GM21786 (cell line): Measurements from ENCODE around the gene AP1M1.

Experiments used
- ATAC-seq: cut with Tn5 transposase; IDR thresholded peaks from one replicate; pipeline ENCODE4 v1.9.1; 2021; ENCODE audit not compliant: unreplicated experiment

AP1M1 gene

DNA sequence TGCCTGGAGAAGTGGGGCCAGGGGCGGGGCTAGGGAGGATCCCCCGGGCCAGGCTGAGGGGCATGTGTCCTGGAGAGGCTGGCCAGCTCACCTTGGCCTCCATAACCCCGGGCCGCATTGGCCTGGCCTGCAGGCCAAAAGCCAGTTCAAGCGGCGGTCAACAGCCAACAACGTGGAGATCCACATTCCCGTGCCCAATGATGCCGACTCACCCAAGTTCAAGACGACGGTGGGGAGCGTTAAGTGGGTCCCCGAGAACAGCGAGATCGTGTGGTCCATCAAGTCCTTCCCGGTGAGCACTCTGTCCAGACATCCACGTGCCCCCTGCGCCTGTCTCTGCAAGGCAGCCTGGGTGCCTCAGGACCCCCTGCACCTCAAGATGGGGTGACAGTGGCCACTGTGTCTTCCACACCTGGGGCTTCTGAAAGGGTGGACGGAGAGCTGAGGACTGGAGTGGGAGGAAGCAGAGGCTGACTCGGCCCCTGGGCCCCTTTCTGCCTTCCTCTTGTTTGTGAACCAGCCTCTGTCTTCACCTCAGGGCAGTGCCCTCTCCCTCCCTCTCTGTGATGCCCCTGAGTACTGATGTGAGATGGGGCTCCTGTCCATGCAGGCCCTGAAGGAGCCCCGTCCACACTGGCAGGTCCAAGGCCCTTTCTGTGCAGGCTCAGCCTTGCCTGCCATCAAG lies 31.1 kb downstream of the AP1M1 start:
- no peak for ATAC-seq

- ATAC-seq, result no peak
These were observed 31.6 kb downstream of the AP1M1 start for GRCh38 chr19:16229322-16229641.

GRCh38 chr19:16232127-16232526 lies 34.4 kb downstream of the AP1M1 start:
- ATAC-seq, result no peak

DNA sequence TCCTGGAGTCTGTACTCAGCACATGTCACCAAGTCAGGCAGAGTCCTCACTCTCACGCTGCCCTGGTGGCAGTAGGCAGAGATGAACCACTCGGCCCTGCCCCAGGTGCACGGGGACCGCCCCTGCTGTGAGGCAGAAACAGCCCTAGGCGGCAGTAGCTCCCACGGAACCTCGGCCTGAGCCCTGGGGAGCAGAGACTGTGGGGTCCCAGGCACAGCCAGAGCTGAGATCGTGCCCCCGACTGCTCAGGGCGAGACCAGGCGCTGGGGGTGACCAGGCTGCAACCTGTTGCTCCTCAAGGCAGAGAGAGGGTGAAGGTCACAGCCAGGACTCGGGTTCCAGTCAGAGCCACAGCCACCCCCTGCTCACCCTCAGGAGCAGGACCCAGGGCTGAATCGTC lies 34.9 kb downstream of the AP1M1 start:
- ATAC-seq, result no peak

- ATAC-seq, result no peak
These were observed 35.5 kb downstream of the AP1M1 start for GRCh38 chr19:16233081-16233776.

GRCh38 chr19:16233836-16234551 lies 36.3 kb downstream of the AP1M1 start:
- no peak for ATAC-seq

DNA sequence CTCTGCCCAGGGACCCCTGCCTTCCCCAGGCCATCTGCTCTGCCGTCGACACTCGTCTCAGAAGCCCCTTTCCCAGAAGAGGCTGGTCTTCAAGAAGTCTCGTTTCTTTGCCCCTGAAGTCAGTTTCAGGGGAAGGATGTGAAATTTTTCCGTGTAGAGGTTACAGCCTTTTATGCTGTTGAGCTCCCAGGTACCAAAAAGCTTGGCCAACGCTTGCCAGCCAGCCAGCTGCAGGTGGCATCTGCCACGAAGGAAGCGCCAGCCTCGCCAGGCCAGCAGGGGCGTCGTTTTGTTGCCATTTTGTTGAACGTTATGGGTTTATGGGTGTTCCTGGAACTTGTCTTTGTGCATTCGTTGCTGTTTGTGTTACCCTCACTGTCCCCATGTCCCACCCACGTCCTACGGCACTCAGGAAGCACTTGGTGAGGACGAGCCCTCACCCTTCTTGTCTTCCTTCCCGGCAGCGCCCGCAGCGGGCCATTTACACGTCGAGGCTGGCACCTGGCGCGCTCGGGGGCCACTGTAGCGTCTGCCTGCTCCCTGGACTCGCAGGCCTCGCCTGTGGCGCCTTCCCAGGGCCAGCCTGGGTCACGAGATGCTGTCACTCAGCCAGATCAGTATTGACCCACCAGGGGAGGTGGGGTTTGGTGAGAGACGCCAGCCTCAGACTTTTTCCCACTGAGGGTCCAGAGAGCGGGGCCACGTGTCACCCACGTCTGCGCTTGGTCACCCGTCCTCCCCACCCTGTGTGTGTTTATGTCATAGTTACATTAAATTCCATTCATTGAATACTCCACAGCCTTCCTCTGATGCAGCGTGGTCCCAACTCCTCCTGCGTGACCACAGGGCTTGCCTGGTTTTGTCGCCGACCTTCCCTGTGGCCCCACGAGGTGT lies 37.1 kb downstream of the AP1M1 start:
- ATAC-seq, result no peak

DNA sequence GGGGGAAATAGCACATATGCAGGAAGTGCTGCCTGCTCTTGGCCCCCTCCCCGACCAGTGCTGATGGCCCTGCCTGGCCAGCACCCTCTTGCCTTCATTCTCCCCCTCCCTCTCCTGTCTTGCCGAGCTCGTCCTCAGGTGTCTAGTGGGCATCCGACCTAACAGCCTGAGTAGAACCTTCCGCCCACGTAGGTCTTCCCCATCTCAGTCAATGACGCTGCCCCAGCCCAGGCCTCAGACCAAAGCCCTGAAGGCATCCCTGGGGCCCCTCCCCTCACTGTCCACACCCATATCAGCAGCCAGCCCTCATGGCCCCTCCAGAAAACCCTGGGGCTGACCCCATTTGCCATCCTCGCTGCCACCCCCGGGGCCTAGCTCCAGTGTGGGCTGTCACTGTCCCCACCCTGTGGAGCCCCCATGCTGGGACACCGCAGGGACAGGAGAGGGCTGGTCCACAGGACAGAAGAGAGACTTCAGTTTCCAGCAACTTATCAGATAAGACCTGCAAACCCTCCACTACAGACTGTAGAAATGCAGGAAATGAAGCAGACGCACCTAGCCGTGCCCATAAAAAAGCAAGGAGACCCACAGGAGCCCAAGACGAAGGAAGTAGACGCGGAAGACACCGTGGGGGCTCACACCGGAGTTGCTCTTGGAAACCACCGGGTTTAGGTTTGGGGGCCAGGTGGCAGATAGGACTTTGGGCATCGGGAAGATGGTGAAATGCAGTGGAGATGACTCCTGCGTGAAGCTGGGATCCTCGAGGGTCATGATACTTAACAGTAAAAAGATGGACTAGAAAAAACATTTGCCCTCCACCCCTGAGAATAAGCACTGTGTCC lies 38.3 kb downstream of the AP1M1 start:
- no peak for ATAC-seq

GRCh38 chr19:16244091-16244490 lies 46.4 kb downstream of the AP1M1 start:
- no peak for ATAC-seq

- ATAC-seq, result no peak
These were observed 49.9 kb downstream of the AP1M1 start for GRCh38 chr19:16247353-16248182.

GRCh38 chr19:16248380-16249023 lies 50.8 kb downstream of the AP1M1 start:
- no peak for ATAC-seq

- ATAC-seq, result no peak
These were observed 52.2 kb downstream of the AP1M1 start for GRCh38 chr19:16249826-16250404.

DNA sequence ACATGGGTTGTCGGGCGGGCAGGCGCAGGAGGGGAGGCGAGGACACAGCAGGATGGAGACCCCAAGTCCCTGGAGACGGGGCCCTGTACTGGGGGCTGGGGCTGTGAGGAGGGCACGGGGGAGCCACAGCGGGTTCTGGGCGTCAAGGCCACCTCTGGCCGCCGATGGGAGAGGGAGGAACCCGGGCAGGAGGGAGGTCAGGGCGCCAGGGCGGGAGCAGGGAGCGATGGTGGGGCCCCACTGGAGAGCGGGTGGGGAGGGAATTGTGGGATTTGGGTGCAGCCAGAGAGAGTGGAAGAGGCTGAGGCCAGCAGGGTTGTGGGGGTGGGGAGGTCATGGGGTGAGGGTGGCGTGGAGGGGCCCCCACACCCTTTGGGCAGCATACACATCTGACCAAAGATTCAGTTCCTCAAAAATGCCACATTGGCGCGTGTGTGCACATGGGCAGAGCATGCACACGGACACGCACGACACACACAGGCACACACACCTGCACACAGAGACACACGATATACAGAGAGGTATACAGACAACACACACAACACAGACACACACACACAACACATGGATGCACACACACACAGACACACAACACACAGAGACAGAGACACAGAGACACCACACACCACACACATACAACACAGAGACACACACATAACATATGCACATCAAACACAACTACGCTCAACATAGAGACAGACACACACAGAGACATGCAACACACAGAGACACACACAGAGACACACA lies 54.9 kb downstream of the AP1M1 start:
- ATAC-seq, result no peak

DNA sequence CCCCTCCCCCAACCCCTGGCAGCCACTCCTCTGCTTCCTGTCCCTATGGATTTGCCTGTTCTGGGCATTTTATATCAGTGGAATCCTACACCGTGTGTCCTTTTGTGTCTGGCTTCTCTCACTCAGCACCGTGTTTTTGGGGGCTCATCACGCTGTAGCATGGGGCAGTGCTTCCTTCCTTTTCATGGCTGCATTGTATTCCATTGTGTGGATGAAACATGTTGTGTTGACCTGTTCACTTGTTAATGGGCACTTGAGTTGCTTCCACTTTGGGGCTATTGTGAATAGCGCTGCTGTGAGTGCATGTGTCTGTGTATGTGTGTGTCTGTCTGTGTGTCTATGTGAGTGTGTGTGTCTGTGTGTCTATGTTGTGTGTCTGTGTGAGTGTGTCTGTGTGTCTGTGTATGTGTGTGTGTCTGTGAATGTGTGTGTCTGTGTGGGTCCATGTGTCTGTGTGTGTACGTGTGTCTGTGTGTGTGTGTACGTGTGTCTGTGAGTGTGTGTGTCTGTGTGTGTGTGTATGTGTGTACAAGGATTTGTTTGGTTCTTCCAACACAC lies 57.2 kb downstream of the AP1M1 start:
- no peak for ATAC-seq

DNA sequence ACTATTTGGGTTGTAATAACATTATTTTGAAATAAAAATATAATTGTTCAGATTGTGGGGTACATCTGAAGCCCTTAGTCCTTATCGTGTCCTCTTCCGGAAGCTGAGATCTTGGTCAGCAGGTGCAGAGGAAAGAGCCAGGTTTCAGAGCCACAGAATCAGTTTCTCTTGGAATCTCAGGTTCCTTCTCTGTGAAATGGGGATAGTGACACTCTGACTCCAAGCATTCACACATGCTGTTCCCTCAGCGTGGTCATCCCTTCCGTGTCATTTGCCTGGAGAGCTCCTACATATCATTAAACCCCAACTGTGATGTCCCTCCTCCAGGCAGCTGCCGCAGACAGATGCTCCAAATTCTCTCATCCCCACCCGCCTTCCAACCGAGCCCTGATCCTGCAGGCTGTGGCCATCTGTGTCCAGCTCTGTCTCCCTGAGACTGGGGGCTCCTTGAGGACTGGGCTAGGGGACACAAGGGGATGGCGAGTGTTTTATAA lies 59.8 kb downstream of the AP1M1 start:
- ATAC-seq, result no peak

DNA sequence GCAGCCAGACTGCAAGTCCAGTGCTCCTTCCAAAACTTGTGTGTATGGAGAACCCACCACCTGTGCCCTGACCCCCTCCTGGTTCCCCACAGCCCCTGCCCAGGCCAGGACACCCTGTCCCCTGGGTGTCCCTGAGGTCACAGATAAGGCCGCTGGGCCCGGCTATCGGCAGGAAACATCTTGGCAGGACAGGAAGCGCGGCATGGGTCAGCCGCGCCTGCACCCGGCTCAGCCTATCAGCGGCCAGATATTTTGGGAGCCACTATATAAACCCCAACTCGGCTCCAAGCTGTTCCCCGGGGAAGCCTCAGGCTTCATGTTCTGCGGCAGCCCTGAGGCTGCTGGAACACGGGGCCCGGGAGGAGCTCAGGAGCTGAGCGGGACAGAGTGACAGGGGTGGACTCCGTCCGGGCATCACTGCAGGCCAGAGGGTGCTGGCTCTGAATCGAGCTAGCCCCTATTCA lies 60.8 kb downstream of the AP1M1 start:
- ATAC-seq, result no peak

DNA sequence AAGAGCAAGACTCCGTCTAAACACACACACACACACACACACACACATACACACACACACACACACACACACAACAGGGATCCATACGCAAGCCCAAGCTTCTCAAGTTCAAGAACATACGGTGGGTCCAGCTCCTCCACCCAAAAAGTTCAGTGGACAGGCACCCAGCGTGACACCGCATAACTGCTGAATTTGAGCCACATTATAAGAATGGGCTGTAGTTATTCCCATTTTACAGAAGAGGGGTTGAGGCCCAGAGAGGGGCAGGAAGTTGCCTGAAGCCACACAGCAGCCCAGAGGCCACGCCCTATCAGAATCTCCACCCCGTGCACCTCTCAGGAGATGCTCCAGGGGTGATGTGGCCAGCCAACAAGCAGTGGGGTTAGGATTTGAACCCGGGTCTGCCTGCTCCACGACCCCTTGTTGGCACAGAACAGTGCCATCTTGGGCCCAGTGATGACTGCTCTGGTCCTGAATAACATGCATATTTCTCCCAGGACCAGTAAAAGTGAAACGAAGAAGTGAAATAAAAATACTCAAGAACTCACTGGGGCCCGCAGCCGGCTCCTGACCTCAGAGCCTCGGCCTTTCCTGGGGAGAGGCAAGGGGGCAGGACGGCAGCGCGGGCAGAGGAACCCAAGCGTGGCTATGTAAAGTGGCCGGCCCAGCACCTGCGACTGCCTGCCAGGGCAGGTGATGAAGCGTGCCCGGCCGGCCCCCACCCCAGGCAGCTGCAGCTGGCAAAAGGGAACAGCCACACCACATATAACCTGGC lies 61.9 kb downstream of the AP1M1 start:
- no peak for ATAC-seq
